Memory B cell (primary cell): Measurements from ENCODE around the gene SSRP1.

ENCODE experiments used
- ATAC-seq: fragments of 150-1000 bp; cut with Tn5 transposase; 2 replicates; pipeline ENCODE4 v1.10.0; 2021; ENCODE audit warnings: low read depth, mild to moderate bottlenecking, moderate library complexity
- DNase-seq, 2 donors: peaks; one replicate each; pipeline ENCODE4 v3.0.0; 2022; ENCODE audit warnings: low spot score in 2 of 2
- H3K27ac Mint-ChIP-seq: one replicate; pipeline ENCODE4 v1.8.0; 2022; ENCODE audit warnings: mild to moderate bottlenecking, moderate library complexity, mixed read lengths
- H3K27me3 Mint-ChIP-seq: one replicate; pipeline ENCODE4 v1.8.0; 2022; ENCODE audit warnings: mixed read lengths
- H3K36me3 Mint-ChIP-seq: one replicate; pipeline ENCODE4 v1.8.0; 2022; ENCODE audit warnings: mild to moderate bottlenecking, mixed read lengths
- H3K4me1 Mint-ChIP-seq: one replicate; pipeline ENCODE4 v1.8.0; 2022; ENCODE audit warnings: mixed read lengths
- H3K4me3 Mint-ChIP-seq: one replicate; pipeline ENCODE4 v1.8.0; 2022; ENCODE audit warnings: mild to moderate bottlenecking, moderate library complexity, mixed read lengths
- H3K9me3 Mint-ChIP-seq: one replicate; pipeline ENCODE4 v1.8.0; 2022; ENCODE audit warnings: mixed read lengths

Gene SSRP1

GRCh38 chr11:57311109-57311936, 24.4 kb downstream of the SSRP1 start:
- H3K27ac Mint-ChIP-seq = no peak overlapping the region
- no peak overlapping the region for H3K4me3 Mint-ChIP-seq
- ATAC-seq (peak; percentile 37), DNase-seq (no peak)
- no peaks in the 10 kb centered on the region for H3K9me3 Mint-ChIP-seq
- peaks cover 7% of the 10 kb centered on the region for H3K4me1 Mint-ChIP-seq
- peaks cover 14% of the 10 kb centered on the region for H3K36me3 Mint-ChIP-seq
- H3K27me3 Mint-ChIP-seq = peaks cover 4% of the 10 kb centered on the region

- Mint-ChIP-seq H3K27me3 (peaks cover 4% of the 10 kb centered on the region), H3K4me1 (peaks cover 7% of the 10 kb centered on the region), H3K4me3 (no peak overlapping the region), H3K27ac (no peak overlapping the region), H3K9me3 (no peaks in the 10 kb centered on the region), H3K36me3 (peaks cover 14% of the 10 kb centered on the region)
- no peak for ATAC-seq
- no peak for DNase-seq
Measured at GRCh38 chr11:57310630-57311086, 25.0 kb downstream of the SSRP1 start.

- no peak for DNase-seq
- H3K9me3 Mint-ChIP-seq = no peaks in the 10 kb centered on the region
- peaks cover 7% of the 10 kb centered on the region for H3K4me1 Mint-ChIP-seq
- no peak overlapping the region for H3K27ac Mint-ChIP-seq
- H3K4me3 Mint-ChIP-seq = no peak overlapping the region
- ATAC-seq = no peak
- H3K36me3 Mint-ChIP-seq = peaks cover 14% of the 10 kb centered on the region
- peaks cover 4% of the 10 kb centered on the region for H3K27me3 Mint-ChIP-seq
Measured at GRCh38 chr11:57310091-57310490, 25.6 kb downstream of the SSRP1 start.

GRCh38 chr11:57309106-57310059, 26.3 kb downstream of the SSRP1 start:
- no peaks in the 10 kb centered on the region for H3K9me3 Mint-ChIP-seq
- no peak overlapping the region for H3K27ac Mint-ChIP-seq
- no peak for DNase-seq
- H3K4me3 Mint-ChIP-seq = no peak overlapping the region
- H3K4me1 Mint-ChIP-seq = peaks cover 7% of the 10 kb centered on the region
- H3K36me3 Mint-ChIP-seq = peaks cover 14% of the 10 kb centered on the region
- H3K27me3 Mint-ChIP-seq = peaks cover 4% of the 10 kb centered on the region
- ATAC-seq = no peak

GRCh38 chr11:57308426-57309060, 27.1 kb downstream of the SSRP1 start:
- H3K9me3 Mint-ChIP-seq = no peaks in the 10 kb centered on the region
- no peak overlapping the region for H3K27ac Mint-ChIP-seq
- H3K4me1 Mint-ChIP-seq = peaks cover 7% of the 10 kb centered on the region
- peaks cover 4% of the 10 kb centered on the region for H3K27me3 Mint-ChIP-seq
- no peak overlapping the region for H3K4me3 Mint-ChIP-seq
- H3K36me3 Mint-ChIP-seq = peaks cover 12% of the 10 kb centered on the region
- ATAC-seq = no peak
- no peak for DNase-seq

- H3K27ac Mint-ChIP-seq = peak overlapping the region; percentile 46
- peaks cover 7% of the 10 kb centered on the region for H3K4me1 Mint-ChIP-seq
- ATAC-seq = no peak
- H3K36me3 Mint-ChIP-seq = peaks cover 12% of the 10 kb centered on the region
- peaks cover 4% of the 10 kb centered on the region for H3K27me3 Mint-ChIP-seq
- H3K4me3 Mint-ChIP-seq = no peak overlapping the region
- DNase-seq = no peak
- H3K9me3 Mint-ChIP-seq = no peaks in the 10 kb centered on the region
Measured at GRCh38 chr11:57307666-57308270, 27.9 kb downstream of the SSRP1 start.

- H3K9me3 Mint-ChIP-seq = no peaks in the 10 kb centered on the region
- H3K27me3 Mint-ChIP-seq = peaks cover under 1% of the 10 kb centered on the region
- DNase-seq = no peak
- ATAC-seq = no peak
- peak overlapping the region; percentile 46 for H3K27ac Mint-ChIP-seq
- H3K36me3 Mint-ChIP-seq = peaks cover 11% of the 10 kb centered on the region
- H3K4me3 Mint-ChIP-seq = no peak overlapping the region
- H3K4me1 Mint-ChIP-seq = peaks cover 5% of the 10 kb centered on the region
Measured at GRCh38 chr11:57306940-57307565, 28.6 kb downstream of the SSRP1 start.

GRCh38 chr11:57306161-57306876, 29.4 kb downstream of the SSRP1 start:
- H3K9me3 Mint-ChIP-seq = no peaks in the 10 kb centered on the region
- H3K4me3 Mint-ChIP-seq = no peak overlapping the region
- no peaks in the 10 kb centered on the region for H3K27me3 Mint-ChIP-seq
- H3K4me1 Mint-ChIP-seq = peaks cover 5% of the 10 kb centered on the region
- no peak for DNase-seq
- no peak for ATAC-seq
- no peak overlapping the region for H3K27ac Mint-ChIP-seq
- H3K36me3 Mint-ChIP-seq = peaks cover 16% of the 10 kb centered on the region

- DNase-seq (no peak), ATAC-seq (no peak)
- peaks cover 5% of the 10 kb centered on the region for H3K4me1 Mint-ChIP-seq
- H3K4me3 Mint-ChIP-seq = no peak overlapping the region
- no peaks in the 10 kb centered on the region for H3K9me3 Mint-ChIP-seq
- H3K27ac Mint-ChIP-seq = no peak overlapping the region
- H3K27me3 Mint-ChIP-seq = no peaks in the 10 kb centered on the region
- peaks cover 24% of the 10 kb centered on the region for H3K36me3 Mint-ChIP-seq
Measured at GRCh38 chr11:57305523-57305922, 30.2 kb downstream of the SSRP1 start.

GRCh38 chr11:57303990-57304579, 31.6 kb downstream of the SSRP1 start:
- Mint-ChIP-seq H3K4me3 (no peak overlapping the region), H3K36me3 (peaks cover 27% of the 10 kb centered on the region), H3K4me1 (peaks cover 5% of the 10 kb centered on the region), H3K27ac (no peak overlapping the region), H3K9me3 (peaks cover 2% of the 10 kb centered on the region), H3K27me3 (no peaks in the 10 kb centered on the region)
- DNase-seq (no peak), ATAC-seq (no peak)

GRCh38 chr11:57303280-57303989, 32.3 kb downstream of the SSRP1 start:
- H3K4me1 Mint-ChIP-seq = peaks cover 5% of the 10 kb centered on the region
- no peaks in the 10 kb centered on the region for H3K27me3 Mint-ChIP-seq
- H3K27ac Mint-ChIP-seq = no peak overlapping the region
- ATAC-seq (no peak), DNase-seq (no peak)
- H3K9me3 Mint-ChIP-seq = peaks cover 2% of the 10 kb centered on the region
- no peak overlapping the region for H3K4me3 Mint-ChIP-seq
- peaks cover 29% of the 10 kb centered on the region for H3K36me3 Mint-ChIP-seq

- Mint-ChIP-seq H3K4me1 (peaks cover 4% of the 10 kb centered on the region), H3K4me3 (no peak overlapping the region), H3K9me3 (peaks cover 5% of the 10 kb centered on the region), H3K36me3 (peaks cover 32% of the 10 kb centered on the region), H3K27ac (no peak overlapping the region), H3K27me3 (no peaks in the 10 kb centered on the region)
- ATAC-seq (no peak), DNase-seq (no peak)
Measured at GRCh38 chr11:57302489-57302888, 33.2 kb downstream of the SSRP1 start.
